ENCODE measurements around the gene PIGO.

The PIGO gene

GRCh38 chr9:35105571-35106342 is 9.4 kb upstream of the PIGO start:
- Histone ChIP-seq H3F3A (ENCODE audit: insufficient read depth, low read length) (no peaks in the 10 kb centered on the region), H3K27me3 (ENCODE audit: insufficient read depth, low read length) (no peaks in the 10 kb centered on the region), H3K9me2 (ENCODE audit: low read depth, low read length) (no peaks in the 10 kb centered on the region), H3K27ac (ENCODE audit: low read depth, low read length, poor library complexity, severe bottlenecking) (no peak overlapping the region), H3K4me2 (ENCODE audit: low read length) (no peak overlapping the region), H3K36me3 (ENCODE audit: insufficient read depth, low read length) (peaks cover 9% of the 10 kb centered on the region), H3K79me2 (ENCODE audit: insufficient read depth, low read length) (peaks cover 8% of the 10 kb centered on the region), H3K9me3 (ENCODE audit: low read length) (no peaks in the 10 kb centered on the region), H3K4me3 (ENCODE audit: low read depth, low read length, poor library complexity, severe bottlenecking) (no peak overlapping the region), H3K9ac (ENCODE audit: low read length) (no peak overlapping the region), H2AFZ (ENCODE audit: low read length) (no peak overlapping the region), H3K4me1 (ENCODE audit: insufficient read depth, low read length, severe bottlenecking) (peaks cover 20% of the 10 kb centered on the region), H4K20me1 (ENCODE audit: insufficient read depth, low read length) (no peaks in the 10 kb centered on the region)
- TF ChIP-seq EZH2 (IDR thresholded peaks at IDR 0.05; ENCODE audit: borderline replicate concordance, low read length) = no peak
- no peak for TF ChIP-seq CTCF (IDR thresholded peaks at IDR 0.05; ENCODE audit: low read length)

- no peaks in the 10 kb centered on the region for H4K20me1 ChIP-seq (ENCODE audit: insufficient read depth, low read length)
- H2AFZ ChIP-seq (ENCODE audit: low read length) = no peak overlapping the region
- no peaks in the 10 kb centered on the region for H3K27me3 ChIP-seq (ENCODE audit: insufficient read depth, low read length)
- no peak overlapping the region for H3K9ac ChIP-seq (ENCODE audit: low read length)
- H3K36me3 ChIP-seq (ENCODE audit: insufficient read depth, low read length) = peaks cover 16% of the 10 kb centered on the region
- H3K4me2 ChIP-seq (ENCODE audit: low read length) = no peak overlapping the region
- H3K9me2 ChIP-seq (ENCODE audit: low read depth, low read length) = no peaks in the 10 kb centered on the region
- no peaks in the 10 kb centered on the region for H3K9me3 ChIP-seq (ENCODE audit: low read length)
- H3K4me3 ChIP-seq (ENCODE audit: low read depth, low read length, poor library complexity, severe bottlenecking) = no peak overlapping the region
- H3K4me1 ChIP-seq (ENCODE audit: insufficient read depth, low read length, severe bottlenecking) = peaks cover 19% of the 10 kb centered on the region
- H3F3A ChIP-seq (ENCODE audit: insufficient read depth, low read length) = no peaks in the 10 kb centered on the region
- H3K79me2 ChIP-seq (ENCODE audit: insufficient read depth, low read length) = peaks cover 8% of the 10 kb centered on the region
- H3K27ac ChIP-seq (ENCODE audit: low read depth, low read length, poor library complexity, severe bottlenecking) = no peak overlapping the region
- TF ChIP-seq CTCF (IDR thresholded peaks at IDR 0.05; ENCODE audit: low read length) = no peak
- no peak for TF ChIP-seq EZH2 (IDR thresholded peaks at IDR 0.05; ENCODE audit: borderline replicate concordance, low read length)
These were observed 8.7 kb upstream of the PIGO start for GRCh38 chr9:35105126-35105525.

GRCh38 chr9:35104586-35104985 is 8.2 kb upstream of the PIGO start:
- Histone ChIP-seq H3K27me3 (ENCODE audit: insufficient read depth, low read length) (no peaks in the 10 kb centered on the region), H3K4me1 (ENCODE audit: insufficient read depth, low read length, severe bottlenecking) (peaks cover 19% of the 10 kb centered on the region), H3K4me3 (ENCODE audit: low read depth, low read length, poor library complexity, severe bottlenecking) (no peak overlapping the region), H3K79me2 (ENCODE audit: insufficient read depth, low read length) (peaks cover 8% of the 10 kb centered on the region), H2AFZ (ENCODE audit: low read length) (no peak overlapping the region), H3K9me2 (ENCODE audit: low read depth, low read length) (no peaks in the 10 kb centered on the region), H3F3A (ENCODE audit: insufficient read depth, low read length) (no peaks in the 10 kb centered on the region), H4K20me1 (ENCODE audit: insufficient read depth, low read length) (no peaks in the 10 kb centered on the region), H3K9me3 (ENCODE audit: low read length) (no peaks in the 10 kb centered on the region), H3K27ac (ENCODE audit: low read depth, low read length, poor library complexity, severe bottlenecking) (no peak overlapping the region), H3K9ac (ENCODE audit: low read length) (no peak overlapping the region), H3K36me3 (ENCODE audit: insufficient read depth, low read length) (peaks cover 21% of the 10 kb centered on the region), H3K4me2 (ENCODE audit: low read length) (no peak overlapping the region)
- TF ChIP-seq EZH2 (IDR thresholded peaks at IDR 0.05; ENCODE audit: borderline replicate concordance, low read length) = no peak
- no peak for TF ChIP-seq CTCF (IDR thresholded peaks at IDR 0.05; ENCODE audit: low read length)

All from OCI-LY1 (cell line).